Caki2 (cell line): Measurements from ENCODE around the gene TRAF3IP3. TPM values are rescaled to one million over a fixed set of nuclear protein-coding genes. Genes with fewer than 3 reads are reported as not detected.
A peak's percentile ranks its signal among the peaks of the same experiment; 100 is the strongest.
"Not testable (repeated sequence)": the region's sequence is repeated elsewhere in the genome, so short reads cannot be mapped to it uniquely, and the experiment has no call there.

Source experiments
- DNase-seq: peaks from one replicate; pipeline ENCODE4 v3.0.0-alpha.2; 2015; ENCODE audit warnings: low read depth
- in situ Hi-C: cut with HindIII; loops from 2 replicates; pipeline ENCODE4 v1.10.0; 2016; ENCODE audit warnings: low sequenced_read_pairs, low pct_unique_long_range_greater_than_20kb, mixed read lengths
- total RNA-seq: library from RNA; depleted of rRNA; stranded (reverse); fragments of >200 nt; shearing (Covaris generic); gene quantifications from 2 replicates; pipeline ENCODE4 v1.2.3, GENCODE V29; 2014; ENCODE audit warnings: low replicate concordance

The TRAF3IP3 gene
- total RNA-seq, 1 experiment from 2014 or later = not detected

- DNase-seq = peak; percentile 96
- in situ Hi-C loops = no loop called here
Observed at GRCh38 chr1:209784265-209785169, 28.7 kb downstream of the TRAF3IP3 start, which contains the start of gene C1orf74. C1orf74 (minus strand) TSS chr1:209784559; CDS start chr1:209783634, 925 bp downstream.

- DNase-seq = no peak
- in situ Hi-C loops = no loop called here
Observed at GRCh38 chr1:209785592-209785991, 29.7 kb downstream of the TRAF3IP3 start.

GRCh38 chr1:209786146-209786545 lies 30.3 kb downstream of the TRAF3IP3 start:
- in situ Hi-C loops = no loop called here
- DNase-seq = no peak

DNA sequence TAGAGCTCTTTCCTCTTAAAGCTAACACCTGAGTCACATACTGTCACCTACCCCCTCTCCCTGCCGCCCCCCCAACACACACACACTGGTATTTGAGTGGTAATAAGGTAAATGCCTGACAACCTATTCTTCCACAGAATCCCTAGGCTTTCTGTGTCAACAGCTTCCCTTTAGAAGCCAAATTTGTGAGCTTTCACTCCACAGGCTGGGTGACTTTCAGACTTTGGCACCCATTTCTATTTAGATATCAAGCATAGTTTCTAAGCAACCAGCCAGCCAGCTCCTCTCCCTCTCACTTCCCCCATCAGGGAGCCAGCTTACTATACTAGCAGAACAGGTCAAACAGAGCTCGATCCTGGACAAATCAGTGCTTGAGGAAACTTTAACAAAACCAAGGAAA lies 31.7 kb downstream of the TRAF3IP3 start:
- in situ Hi-C loops = no loop called here
- no peak for DNase-seq

DNA sequence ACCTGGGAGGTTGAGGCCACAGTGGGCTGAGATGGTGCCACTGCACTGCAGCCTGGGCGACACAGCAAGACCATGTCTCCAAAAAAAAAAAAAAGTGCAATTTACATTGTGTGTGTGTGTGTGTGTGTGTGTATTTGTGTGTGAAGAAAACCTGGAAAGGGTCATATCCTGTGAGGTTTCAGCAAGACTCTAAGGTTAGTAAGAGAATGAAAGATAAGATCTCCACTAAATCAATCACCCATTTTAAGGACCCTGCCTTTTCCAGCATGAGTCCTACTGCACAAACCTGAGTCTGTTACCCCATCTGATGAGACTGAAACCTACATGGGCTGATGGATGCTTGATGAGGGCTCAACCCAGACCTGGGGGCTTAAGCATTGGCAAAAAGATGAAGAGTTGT lies 33.4 kb downstream of the TRAF3IP3 start:
- in situ Hi-C loops = no loop called here
- DNase-seq = no peak

DNA sequence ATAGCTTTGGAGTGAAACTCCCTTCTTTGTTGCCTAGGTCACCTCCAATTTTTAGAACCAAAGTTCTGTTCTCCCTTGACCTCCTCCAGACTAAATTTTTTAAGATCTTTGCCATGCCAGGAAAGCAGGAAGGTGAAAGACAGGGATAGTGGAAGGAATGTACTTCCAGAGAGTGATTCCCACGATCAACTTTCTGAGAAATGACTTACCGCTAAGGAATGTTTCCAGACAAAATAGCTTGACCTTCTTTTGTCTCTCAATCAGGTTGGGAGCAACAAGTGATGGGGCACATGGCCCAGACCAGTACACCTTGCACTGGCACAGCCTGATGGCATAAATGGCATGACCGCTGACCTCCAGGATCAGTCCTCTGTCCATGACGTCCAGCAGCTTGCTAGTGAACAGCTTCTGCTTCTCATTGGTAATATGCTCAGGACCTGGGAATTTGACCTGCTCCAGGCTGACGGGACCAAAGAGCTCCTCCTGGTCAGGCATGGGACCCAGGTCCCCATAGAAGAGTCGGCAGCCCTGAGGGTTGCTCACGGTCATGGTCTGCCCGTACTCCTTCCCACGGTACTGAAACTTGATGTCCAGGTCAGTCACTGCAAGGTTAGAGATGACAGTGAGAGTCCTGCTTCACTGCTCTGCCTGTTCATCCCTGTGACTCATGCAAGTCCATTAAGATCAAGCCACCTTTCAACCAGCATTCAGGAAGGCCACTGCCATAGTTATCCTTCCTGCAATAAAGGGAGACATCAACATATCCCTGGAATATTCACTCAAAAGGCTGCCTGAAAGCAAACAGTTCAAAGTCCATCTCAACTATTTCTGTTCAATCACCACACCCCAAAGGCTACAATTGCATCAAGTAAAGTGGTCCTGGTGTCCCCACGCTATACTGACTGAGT lies 34.7 kb downstream of the TRAF3IP3 start:
- peak; percentile 23 for DNase-seq
- in situ Hi-C loops = no loop called here

DNA sequence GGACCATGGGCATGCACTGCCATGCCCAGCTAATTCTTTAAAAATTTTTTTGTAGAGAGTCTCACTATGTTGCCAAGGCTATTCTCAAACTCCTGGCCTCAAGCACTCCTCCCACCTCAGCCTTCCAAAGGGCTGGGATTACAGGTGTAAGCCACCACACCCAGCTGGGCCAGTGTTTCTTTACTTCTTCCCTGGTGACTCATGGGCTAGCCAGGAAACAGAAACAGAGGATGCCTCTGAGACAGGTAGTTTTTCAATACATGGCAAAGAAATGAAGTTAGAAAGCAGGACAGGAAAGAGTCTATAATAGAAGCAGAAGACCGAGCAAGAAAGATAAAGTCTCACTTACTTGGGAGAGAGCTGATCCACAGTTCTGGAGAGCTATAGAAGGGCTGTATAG lies 36.1 kb downstream of the TRAF3IP3 start:
- no peak for DNase-seq
- in situ Hi-C loops = no loop called here

DNA sequence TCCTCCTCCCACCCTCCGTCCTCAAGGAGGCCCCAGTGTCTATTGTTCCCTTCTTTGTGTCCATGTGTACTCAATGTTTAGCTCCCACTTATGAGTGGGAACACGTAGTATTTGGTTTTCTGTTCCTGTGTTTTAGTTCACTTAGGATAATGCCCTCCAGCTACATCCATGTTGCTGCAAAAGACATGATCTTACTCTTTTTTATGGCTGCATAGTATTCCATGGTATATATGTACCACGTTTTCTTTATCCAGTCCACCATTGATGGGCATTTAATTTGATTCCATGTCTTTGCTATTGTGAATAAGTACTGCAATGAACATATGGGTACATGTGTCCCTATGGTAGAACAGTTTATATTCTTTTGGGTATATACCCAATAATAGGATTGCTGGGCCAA lies 37.9 kb downstream of the TRAF3IP3 start:
- in situ Hi-C loops, DNase-seq: not testable (repeated sequence)

GRCh38 chr1:209797978-209798639 lies 42.3 kb downstream of the TRAF3IP3 start:
- in situ Hi-C loops = no loop called here
- DNase-seq = no peak

- no peak for DNase-seq
- in situ Hi-C loops = no loop called here
Observed at GRCh38 chr1:209800984-209801834, 45.4 kb downstream of the TRAF3IP3 start.

DNA sequence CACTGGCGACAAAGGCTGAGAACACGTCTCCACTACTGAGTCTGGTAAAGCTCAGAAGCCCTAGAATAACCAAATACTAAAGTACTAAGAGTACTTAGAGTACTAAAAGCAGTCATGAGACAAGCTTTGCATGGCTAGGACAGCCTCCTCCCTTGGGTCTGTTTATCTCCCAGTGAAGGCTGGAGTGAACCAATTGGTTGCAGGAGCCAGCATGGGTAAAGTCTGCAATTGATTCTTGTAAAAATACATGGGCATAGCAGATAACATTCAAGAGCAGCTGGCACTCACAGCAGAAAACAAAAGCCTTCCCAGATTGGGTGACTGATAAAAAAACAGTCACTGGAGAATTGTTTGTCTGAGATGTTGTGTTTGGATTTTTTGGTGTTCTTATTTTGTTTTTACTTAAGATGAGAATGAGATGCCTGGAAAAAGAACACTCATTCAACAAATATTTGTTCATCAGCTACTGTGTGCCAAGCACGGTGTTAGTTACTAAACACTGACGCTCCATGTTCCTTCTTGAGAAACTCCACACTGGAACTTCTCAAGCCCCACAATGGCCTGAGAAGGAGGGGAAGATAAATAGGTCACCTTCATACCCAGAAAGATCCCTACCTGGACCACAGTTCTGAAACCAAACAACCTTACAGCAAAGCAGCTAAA lies 46.4 kb downstream of the TRAF3IP3 start:
- no peak for DNase-seq
- in situ Hi-C loops = no loop called here

DNA sequence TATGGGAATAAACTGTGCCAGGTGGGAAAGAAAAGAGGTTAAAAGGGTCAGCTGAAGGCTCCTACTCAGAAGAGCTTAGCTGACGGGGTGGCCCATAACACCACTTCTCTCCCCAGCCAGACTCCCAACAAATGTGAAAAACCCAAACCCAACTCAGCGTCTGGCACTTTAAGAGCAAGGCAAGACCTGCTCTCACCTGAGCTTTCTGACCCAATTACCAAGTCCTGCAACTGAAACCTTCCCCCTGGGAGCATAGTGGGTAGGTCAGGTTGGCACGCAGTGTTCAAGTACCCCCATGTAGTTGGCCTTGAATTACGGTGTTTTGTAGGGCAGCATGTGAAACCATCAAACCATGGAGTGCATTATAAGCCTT lies 46.9 kb downstream of the TRAF3IP3 start:
- DNase-seq = no peak
- in situ Hi-C loops = no loop called here

GRCh38 chr1:209803568-209803967 lies 47.7 kb downstream of the TRAF3IP3 start:
- in situ Hi-C loops = no loop called here
- no peak for DNase-seq

DNA sequence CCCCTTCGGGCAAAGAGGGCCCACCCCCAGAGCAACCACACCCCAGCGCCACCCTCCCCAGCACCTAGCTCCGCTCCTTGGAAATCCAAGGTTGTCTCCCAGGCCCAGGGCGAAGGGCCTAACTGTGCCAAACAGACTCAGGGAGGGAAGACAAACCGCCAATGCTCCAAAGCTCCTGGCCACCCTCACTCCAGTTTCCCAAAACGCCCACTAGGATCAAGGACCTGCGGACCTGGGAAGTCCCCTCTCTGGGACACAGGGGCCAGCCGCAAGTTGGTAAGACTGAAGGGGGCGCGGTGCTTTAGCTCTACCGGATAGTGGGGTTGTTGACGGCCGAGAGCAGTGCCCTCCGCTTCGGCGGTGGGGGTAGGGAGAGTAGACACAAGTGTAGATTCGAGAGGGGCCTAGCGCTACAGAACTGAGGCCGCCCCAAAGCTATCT lies 49.5 kb downstream of the TRAF3IP3 start:
- no peak for DNase-seq
- in situ Hi-C loops = no loop called here

GRCh38 chr1:209805875-209806760 lies 50.3 kb downstream of the TRAF3IP3 start, which contains the start of gene IRF6:
IRF6 (minus strand) TSS chr1:209806142; CDS start chr1:209801413, 4,729 bp downstream.
- no peak for DNase-seq
- in situ Hi-C loops = no loop called here

GRCh38 chr1:209807509-209807908 lies 51.7 kb downstream of the TRAF3IP3 start:
- in situ Hi-C loops = no loop called here
- no peak for DNase-seq
